ENCODE results near the gene MYMK. TPM values are rescaled to one million over a fixed set of nuclear protein-coding genes. Genes with fewer than 3 reads are reported as not detected.

The MYMK gene
- total and polyA plus RNA-seq, 2 of the 13 experiments (the other 11 are each of a cell fraction or from before 2014, with no cell fraction given): not detected

GRCh38 chr9:133506653-133507038 is 18.1 kb downstream of the MYMK start (continued):
- TF ChIP-seq ARID4A (CRISPR knock-in tag; IDR thresholded peaks at IDR 0.05; ENCODE audit: borderline replicate concordance) (peak; percentile 82; the same call in 1 of the 2 replicates), ZBTB20 (CRISPR knock-in tag; IDR thresholded peaks at IDR 0.05; ENCODE audit: borderline replicate concordance, low read depth) (peak; percentile 90; the same call in 1 of the 2 replicates), ZNF724P (CRISPR knock-in tag; IDR thresholded peaks at IDR 0.05; ENCODE audit: borderline replicate concordance) (peak; percentile 86; the same call in 1 of the 2 replicates), ZNF121 (CRISPR knock-in tag; IDR thresholded peaks at IDR 0.05) (peak; percentile 11; the same call in 1 of the 2 replicates), EED (CRISPR knock-in tag; IDR thresholded peaks at IDR 0.05) (peak; percentile 67; the same call in 1 of the 2 replicates), FOXO4 (CRISPR knock-in tag; conservative IDR thresholded peaks at IDR 0.05) (0 out of 2 replicates have a peak, but pooled peaks have one; percentile 66), MTA3 (CRISPR knock-in tag; IDR thresholded peaks at IDR 0.05) (no peak), ARNTL (CRISPR knock-in tag; IDR thresholded peaks at IDR 0.05) (peak; percentile 80; the same call in 1 of the 2 replicates), ZNF10 (CRISPR knock-in tag; IDR thresholded peaks at IDR 0.05; ENCODE audit: borderline replicate concordance, low read depth) (no peak), SYNCRIP (IDR thresholded peaks at IDR 0.05; ENCODE audit: insufficient read depth, low read depth, low read length) (no peak), ERF (CRISPR knock-in tag; IDR thresholded peaks at IDR 0.05) (peak; percentile 74; the same call in 1 of the 2 replicates), ZFP36L1 (CRISPR knock-in tag; IDR thresholded peaks at IDR 0.05) (no peak), ATF4 (CRISPR knock-in tag; IDR thresholded peaks at IDR 0.05) (peak in 1 of 2 experiments; percentile 15; a peak in 1 of 4 replicates), ZNF441 (CRISPR knock-in tag; IDR thresholded peaks at IDR 0.05; ENCODE audit: borderline replicate concordance) (peak; percentile 83), THAP9 (CRISPR knock-in tag; IDR thresholded peaks at IDR 0.05; ENCODE audit: borderline replicate concordance) (0 out of 2 replicates have a peak, but pooled peaks have one; percentile 58), ZBTB33 (CRISPR knock-in tag; IDR thresholded peaks at IDR 0.05) (no peak), ZMYM4 (CRISPR knock-in tag; IDR thresholded peaks at IDR 0.05) (peak; percentile 79)
